Measurements from ENCODE around the gene LCN10.
"Not testable (repeated sequence)": the region's sequence is repeated elsewhere in the genome, so short reads cannot be mapped to it uniquely, and the experiment has no call there.

The LCN10 gene

DNA sequence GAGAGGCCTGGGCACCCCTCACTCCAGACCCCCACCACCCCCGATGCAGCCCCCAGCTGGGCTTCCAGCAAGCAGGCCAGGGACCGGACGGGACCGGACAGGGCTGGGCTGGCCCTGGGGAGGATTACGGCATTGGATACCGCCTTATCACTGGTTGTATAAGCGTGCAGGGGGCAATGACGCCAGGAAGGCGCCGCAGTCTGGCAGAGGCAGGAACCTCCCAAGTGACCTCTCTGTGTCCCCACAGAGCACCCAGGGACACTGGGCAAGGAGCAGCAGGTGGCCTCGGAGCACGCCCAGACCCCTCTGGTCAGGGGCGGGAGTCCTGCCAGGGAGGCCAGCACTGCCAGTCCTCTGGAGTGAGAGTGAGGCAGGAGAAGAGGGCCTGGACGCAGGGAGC lies 22.3 kb upstream of the LCN10 start:
- TF ChIP-seq, protein P1, sequence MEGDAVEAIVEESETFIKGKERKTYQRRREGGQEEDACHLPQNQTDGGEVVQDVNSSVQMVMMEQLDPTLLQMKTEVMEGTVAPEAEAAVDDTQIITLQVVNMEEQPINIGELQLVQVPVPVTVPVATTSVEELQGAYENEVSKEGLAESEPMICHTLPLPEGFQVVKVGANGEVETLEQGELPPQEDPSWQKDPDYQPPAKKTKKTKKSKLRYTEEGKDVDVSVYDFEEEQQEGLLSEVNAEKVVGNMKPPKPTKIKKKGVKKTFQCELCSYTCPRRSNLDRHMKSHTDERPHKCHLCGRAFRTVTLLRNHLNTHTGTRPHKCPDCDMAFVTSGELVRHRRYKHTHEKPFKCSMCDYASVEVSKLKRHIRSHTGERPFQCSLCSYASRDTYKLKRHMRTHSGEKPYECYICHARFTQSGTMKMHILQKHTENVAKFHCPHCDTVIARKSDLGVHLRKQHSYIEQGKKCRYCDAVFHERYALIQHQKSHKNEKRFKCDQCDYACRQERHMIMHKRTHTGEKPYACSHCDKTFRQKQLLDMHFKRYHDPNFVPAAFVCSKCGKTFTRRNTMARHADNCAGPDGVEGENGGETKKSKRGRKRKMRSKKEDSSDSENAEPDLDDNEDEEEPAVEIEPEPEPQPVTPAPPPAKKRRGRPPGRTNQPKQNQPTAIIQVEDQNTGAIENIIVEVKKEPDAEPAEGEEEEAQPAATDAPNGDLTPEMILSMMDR (IDR thresholded peaks at IDR 0.05): no peak
- H3K27ac ChIP-seq: no peak overlapping the region
- no peak overlapping the region for H3K4me3 ChIP-seq
- DNase-seq (ENCODE audit: low spot score): no peak

GRCh38 chr9:136764301-136764891 lies 21.7 kb upstream of the LCN10 start, which contains the start of gene LCN15:
Gene LCN15, minus strand, starts transcription at chr9:136764518. Its CDS starts 30 bp downstream, at chr9:136764488.
- TF ChIP-seq, protein P1 (IDR thresholded peaks at IDR 0.05): no peak
- H3K4me3 ChIP-seq: no peak within 1 kb of the TSS
- H3K27ac ChIP-seq: no peak within 1 kb of the TSS
- DNase-seq (ENCODE audit: low spot score): no peak

GRCh38 chr9:136763649-136764035 lies 20.9 kb upstream of the LCN10 start:
- no peak overlapping the region for H3K4me3 ChIP-seq
- no peak overlapping the region for H3K27ac ChIP-seq
- TF ChIP-seq, protein P1 (IDR thresholded peaks at IDR 0.05): no peak
- DNase-seq (ENCODE audit: low spot score): no peak

DNA sequence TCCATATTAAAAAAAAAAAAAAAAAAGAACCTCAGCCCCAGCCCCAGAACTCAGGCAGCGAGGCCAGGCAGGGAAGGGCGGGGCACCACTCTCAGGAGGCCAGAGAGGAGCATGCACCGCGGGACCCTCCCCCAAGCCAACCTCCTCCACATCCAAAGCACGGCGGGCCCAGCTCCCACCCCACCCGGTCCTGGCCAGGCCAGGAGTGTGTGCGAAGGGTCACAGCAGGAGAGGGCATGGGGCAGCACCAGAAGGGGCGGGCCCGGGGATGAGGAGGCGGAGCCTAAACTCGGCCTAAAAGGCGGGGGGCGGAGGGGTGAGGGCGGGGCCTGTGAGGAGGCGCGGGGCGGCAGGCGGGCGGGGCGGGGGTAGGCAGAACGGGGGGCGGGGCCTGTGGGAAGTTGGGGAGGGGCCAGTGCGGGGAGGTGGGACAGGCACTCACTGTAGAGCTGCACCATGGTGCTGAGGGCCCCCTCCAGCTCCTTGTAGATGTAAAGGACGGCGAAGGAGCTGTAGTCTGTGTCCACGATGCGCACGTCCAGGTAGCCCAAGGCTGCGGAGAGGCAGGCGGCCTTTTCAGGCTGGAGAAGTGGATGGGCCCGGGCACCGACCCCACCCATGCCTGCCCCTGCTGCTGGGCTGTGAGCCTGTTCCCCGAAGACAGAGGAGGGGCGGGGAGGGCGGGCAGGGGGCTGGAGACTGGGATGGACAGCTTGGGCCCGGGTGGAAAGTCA lies 20.3 kb upstream of the LCN10 start:
- no peak overlapping the region for H3K27ac ChIP-seq
- DNase-seq (ENCODE audit: low spot score): no peak
- no peak overlapping the region for H3K4me3 ChIP-seq
- TF ChIP-seq, protein P1 (IDR thresholded peaks at IDR 0.05): no peak

GRCh38 chr9:136762221-136762691 lies 19.5 kb upstream of the LCN10 start:
- TF ChIP-seq, protein P1 (IDR thresholded peaks at IDR 0.05): no peak
- DNase-seq (ENCODE audit: low spot score): no peak
- no peak overlapping the region for H3K27ac ChIP-seq
- no peak overlapping the region for H3K4me3 ChIP-seq

- DNase-seq (ENCODE audit: low spot score): no peak
- TF ChIP-seq, protein P1 (IDR thresholded peaks at IDR 0.05): no peak
- Histone ChIP-seq H3K4me3 (no peak overlapping the region), H3K27ac (no peak overlapping the region)
These were observed 18.8 kb upstream of the LCN10 start for GRCh38 chr9:136761545-136761981.

GRCh38 chr9:136760834-136761544 lies 18.2 kb upstream of the LCN10 start:
- DNase-seq (ENCODE audit: low spot score); H3K27ac ChIP-seq; H3K4me3 ChIP-seq: not testable (repeated sequence)

All from coronary artery (tissue), 2 donors.